Activated naive CD8-positive, alpha-beta T cell treated with anti-CD3 and anti-CD28 coated beads for 36 hours (primary cell): ENCODE data around the gene ECEL1. TPM values are rescaled to one million over a fixed set of nuclear protein-coding genes. Genes with fewer than 3 reads are reported as not detected.
"Not testable (repeated sequence)": the region's sequence is repeated elsewhere in the genome, so short reads cannot be mapped to it uniquely, and the experiment has no call there.

Experiments
- DNase-seq: peaks from one replicate; pipeline ENCODE4 v3.0.0; 2021
- H3K27ac Mint-ChIP-seq: one replicate; pipeline ENCODE4 v1.8.0; 2022; ENCODE audit warnings: mild to moderate bottlenecking, moderate library complexity, mixed read lengths
- H3K27me3 Mint-ChIP-seq: one replicate; pipeline ENCODE4 v1.8.0; 2022; ENCODE audit warnings: mild to moderate bottlenecking, mixed read lengths
- H3K36me3 Mint-ChIP-seq: one replicate; pipeline ENCODE4 v1.8.0; 2021; ENCODE audit warnings: mild to moderate bottlenecking, mixed read lengths
- H3K4me1 Mint-ChIP-seq: one replicate; pipeline ENCODE4 v1.8.0; 2021; ENCODE audit warnings: mixed read lengths
- H3K4me3 Mint-ChIP-seq: one replicate; pipeline ENCODE4 v1.8.0; 2022; ENCODE audit warnings: mild to moderate bottlenecking, moderate library complexity, mixed read lengths
- H3K9me3 Mint-ChIP-seq: one replicate; pipeline ENCODE4 v1.8.0; 2022; ENCODE audit warnings: mixed read lengths
- total RNA-seq, 2 experiments: library from RNA; stranded (reverse); gene quantifications; one replicate each; pipeline ENCODE4 v1.2.3, GENCODE V29; 2021

The ECEL1 gene
- under 1 TPM; 0.12 to 0.14 TPM for total RNA-seq

DNA sequence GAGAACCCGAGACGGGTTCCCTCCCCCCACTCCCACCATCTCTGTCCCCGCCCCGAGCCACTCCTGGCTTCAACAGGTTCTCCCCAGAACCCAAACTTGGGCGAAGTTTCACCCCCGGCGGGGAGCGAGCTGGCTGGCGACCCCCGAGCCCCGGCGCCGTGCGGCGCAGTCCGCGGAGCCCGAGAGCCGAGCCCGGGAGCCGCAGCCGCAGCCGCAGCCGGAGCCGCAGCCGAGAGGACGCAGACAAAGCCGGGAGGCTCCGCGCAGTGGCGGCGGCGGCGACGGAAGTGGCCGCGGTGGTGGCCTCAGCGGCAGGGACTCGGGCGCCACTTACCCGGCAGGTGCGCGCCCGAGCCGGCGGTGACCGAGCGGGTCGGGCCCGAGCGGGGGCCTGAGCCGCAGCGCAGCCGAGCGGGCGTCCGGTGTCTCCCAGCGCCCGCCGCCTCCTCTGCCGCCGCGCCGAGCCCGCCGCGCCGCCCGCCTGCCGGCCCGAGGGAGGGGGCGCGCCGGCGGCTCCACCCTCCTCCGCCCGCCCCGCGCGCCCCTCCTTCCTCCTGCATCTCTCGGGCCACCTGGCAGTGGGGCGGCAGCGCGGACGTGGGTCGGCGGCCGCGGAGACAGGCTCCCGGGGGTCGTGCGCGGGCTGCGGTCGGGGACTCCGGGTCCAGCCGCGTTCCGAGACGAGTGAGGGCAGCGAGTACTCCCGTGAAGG is at the start of gene ECEL1:
Gene ECEL1, minus strand, starts transcription at position 450 of the 712 bp plus-strand sequence. CDS start 1,181 bp downstream, outside the sequence.
- DNase-seq = no peak
- Mint-ChIP-seq H3K36me3 (no peaks in the 10 kb centered on the region), H3K4me3 (no peak within 1 kb of the TSS), H3K9me3 (no peaks in the 10 kb centered on the region), H3K27me3 (peaks cover 49% of the 10 kb centered on the region), H3K27ac (no peak within 1 kb of the TSS), H3K4me1 (peaks cover 3% of the 10 kb centered on the region)

- Mint-ChIP-seq H3K4me3 (no peak overlapping the region), H3K36me3 (no peaks in the 10 kb centered on the region), H3K9me3 (no peaks in the 10 kb centered on the region), H3K27me3 (peaks cover 6% of the 10 kb centered on the region), H3K4me1 (peaks cover 8% of the 10 kb centered on the region), H3K27ac (no peak overlapping the region)
- no peak for DNase-seq
Observed at GRCh38 chr2:232537079-232537478, 49.4 kb upstream of the ECEL1 start.

- H3K27me3 Mint-ChIP-seq = peaks cover 6% of the 10 kb centered on the region
- H3K9me3 Mint-ChIP-seq = no peaks in the 10 kb centered on the region
- no peak overlapping the region for H3K27ac Mint-ChIP-seq
- peaks cover 8% of the 10 kb centered on the region for H3K4me1 Mint-ChIP-seq
- DNase-seq = no peak
- no peak overlapping the region for H3K4me3 Mint-ChIP-seq
- H3K36me3 Mint-ChIP-seq = no peaks in the 10 kb centered on the region
Observed at GRCh38 chr2:232535761-232536530, 48.3 kb upstream of the ECEL1 start.

DNA sequence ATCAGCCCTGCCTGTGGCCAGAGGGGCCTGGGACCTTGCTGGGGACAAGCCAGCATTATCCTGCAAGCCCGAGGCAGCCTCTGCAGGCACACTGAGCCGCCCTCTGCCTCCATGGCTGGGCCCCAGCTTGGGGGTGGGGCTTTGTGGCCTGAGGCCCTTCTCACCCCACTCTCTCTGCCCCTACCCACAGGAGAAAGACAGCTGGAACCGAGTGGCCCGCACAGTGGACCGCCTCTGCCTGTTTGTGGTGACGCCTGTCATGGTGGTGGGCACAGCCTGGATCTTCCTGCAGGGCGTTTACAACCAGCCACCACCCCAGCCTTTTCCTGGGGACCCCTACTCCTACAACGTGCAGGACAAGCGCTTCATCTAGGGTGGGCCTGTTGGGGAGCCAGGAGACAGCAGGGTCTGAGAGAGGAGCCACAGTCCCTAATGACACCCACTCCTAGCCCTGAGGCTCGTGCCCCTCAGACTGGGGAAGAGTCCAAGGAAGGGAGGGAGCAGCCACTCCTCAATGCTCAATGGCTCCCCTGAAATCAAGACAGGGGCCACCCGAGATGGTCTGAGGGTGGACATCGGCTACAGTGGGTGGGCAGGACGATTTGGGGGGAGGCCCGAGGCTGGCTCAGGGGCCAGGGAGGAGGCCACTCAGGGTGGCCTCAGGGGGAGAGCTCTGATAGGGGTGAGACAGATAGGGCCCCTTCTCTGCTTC is 47.5 kb upstream of the ECEL1 start:
- Mint-ChIP-seq H3K4me1 (peaks cover 8% of the 10 kb centered on the region), H3K9me3 (no peaks in the 10 kb centered on the region), H3K36me3 (no peaks in the 10 kb centered on the region), H3K27ac (no peak overlapping the region), H3K27me3 (peaks cover 12% of the 10 kb centered on the region), H3K4me3 (no peak overlapping the region)
- DNase-seq = no peak

- no peak overlapping the region for H3K27ac Mint-ChIP-seq
- H3K4me1 Mint-ChIP-seq = peaks cover 8% of the 10 kb centered on the region
- no peak for DNase-seq
Observed at GRCh38 chr2:232533944-232534710, 46.5 kb upstream of the ECEL1 start.

DNA sequence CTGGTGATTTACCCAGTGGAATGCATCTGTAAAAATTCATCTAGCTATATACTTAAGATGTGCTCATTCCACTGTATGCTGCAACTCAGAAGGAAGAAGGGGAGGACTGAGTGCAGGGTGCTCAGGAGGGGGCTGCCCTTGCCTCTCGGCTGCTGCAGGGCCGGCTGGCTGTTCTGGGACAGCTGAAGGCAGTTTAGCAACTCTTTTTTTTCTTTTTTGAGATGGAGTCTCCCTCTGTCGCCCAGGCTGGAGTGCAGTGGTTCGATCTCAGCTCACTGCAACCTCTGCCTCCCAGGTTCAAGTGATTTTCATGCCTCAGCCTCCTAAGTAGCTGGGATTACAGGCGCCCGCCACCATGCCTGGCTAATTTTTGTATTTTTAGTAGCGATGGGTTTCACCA is 45.2 kb upstream of the ECEL1 start:
- H3K4me3 Mint-ChIP-seq, H3K9me3 Mint-ChIP-seq, H3K27me3 Mint-ChIP-seq, H3K4me1 Mint-ChIP-seq, DNase-seq, H3K27ac Mint-ChIP-seq, H3K36me3 Mint-ChIP-seq: not testable (repeated sequence)

More at GRCh38 chr2:232533944-232534710, 46.5 kb upstream of the ECEL1 start:
- H3K4me3 Mint-ChIP-seq = no peak overlapping the region
- no peaks in the 10 kb centered on the region for H3K9me3 Mint-ChIP-seq
- no peaks in the 10 kb centered on the region for H3K36me3 Mint-ChIP-seq
- H3K27me3 Mint-ChIP-seq = peaks cover 12% of the 10 kb centered on the region

- H3K36me3 Mint-ChIP-seq = no peaks in the 10 kb centered on the region
- DNase-seq = no peak
Observed at GRCh38 chr2:232532419-232532818, 44.8 kb upstream of the ECEL1 start.

DNA sequence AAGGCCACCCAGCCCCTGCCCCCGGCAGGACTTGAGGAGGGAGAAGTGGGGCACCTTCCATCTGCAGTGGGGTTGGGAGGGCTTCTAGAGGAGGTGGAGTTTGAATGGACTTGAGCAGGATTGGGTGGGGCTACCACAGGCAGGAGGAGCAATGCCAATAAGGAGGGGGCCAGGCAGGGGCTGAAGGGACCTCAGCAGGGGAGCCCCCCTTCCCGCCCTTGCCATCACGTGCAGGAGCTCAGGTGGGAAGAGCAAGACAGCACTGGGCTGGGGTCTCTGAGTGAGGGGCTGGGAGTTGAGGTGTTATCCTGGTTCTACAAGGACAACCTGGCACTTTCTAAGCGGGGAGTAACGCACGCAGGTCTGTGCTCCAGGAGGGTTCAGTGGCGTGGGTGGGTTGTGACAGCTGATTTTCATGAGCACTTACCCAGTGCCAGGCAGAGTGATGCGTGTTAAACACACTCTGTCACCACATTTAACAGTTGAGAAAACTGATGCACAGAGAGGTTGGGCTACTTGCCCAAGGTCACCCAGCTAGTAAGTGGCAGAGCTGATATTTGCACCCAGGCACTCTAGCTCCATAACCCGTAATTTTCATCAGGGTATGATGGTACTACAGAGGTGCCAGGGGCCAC is 43.1 kb upstream of the ECEL1 start:
- H3K9me3 Mint-ChIP-seq = no peaks in the 10 kb centered on the region
- no peak for DNase-seq
- H3K36me3 Mint-ChIP-seq = no peaks in the 10 kb centered on the region
- peaks cover 15% of the 10 kb centered on the region for H3K27me3 Mint-ChIP-seq
- H3K4me1 Mint-ChIP-seq = peaks cover 7% of the 10 kb centered on the region
- no peak overlapping the region for H3K27ac Mint-ChIP-seq
- H3K4me3 Mint-ChIP-seq = no peak overlapping the region

More at GRCh38 chr2:232532419-232532818, 44.8 kb upstream of the ECEL1 start:
- peaks cover 6% of the 10 kb centered on the region for H3K27me3 Mint-ChIP-seq
- H3K4me3 Mint-ChIP-seq = no peak overlapping the region
- no peak overlapping the region for H3K27ac Mint-ChIP-seq
- H3K9me3 Mint-ChIP-seq = no peaks in the 10 kb centered on the region
- peaks cover 7% of the 10 kb centered on the region for H3K4me1 Mint-ChIP-seq

DNA sequence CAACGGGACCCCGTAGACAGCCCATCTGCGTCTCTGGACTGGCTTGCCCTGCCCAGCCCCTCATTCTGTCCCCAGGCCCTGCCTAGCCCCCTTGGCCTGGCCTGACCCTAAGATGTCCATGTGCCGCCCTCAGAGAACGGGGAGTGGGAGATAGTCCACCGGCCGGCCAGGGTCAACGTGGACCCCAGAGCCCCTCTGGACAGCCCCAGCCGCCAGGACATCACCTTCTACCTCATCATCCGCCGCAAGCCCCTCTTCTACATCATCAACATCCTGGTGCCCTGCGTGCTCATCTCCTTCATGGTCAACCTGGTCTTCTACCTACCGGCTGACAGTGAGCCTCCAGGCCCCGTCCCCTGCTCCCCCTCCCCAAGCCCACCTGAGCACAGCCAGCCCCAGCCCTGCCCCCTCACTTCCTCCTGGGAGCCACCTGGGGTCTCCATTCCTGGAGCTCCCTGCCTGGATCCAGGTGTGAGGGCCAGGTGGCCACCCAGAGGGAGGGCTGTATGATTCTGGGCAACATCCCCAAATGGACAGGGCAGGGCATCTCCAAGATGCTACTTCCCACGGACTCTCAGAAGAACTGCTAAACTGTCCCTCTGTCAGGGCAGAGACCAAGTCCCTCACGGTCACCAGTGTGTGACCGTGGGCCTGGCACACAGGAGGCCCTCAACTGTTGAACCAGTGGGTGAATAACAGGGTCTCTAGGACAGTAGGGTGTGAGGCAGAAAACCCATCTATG is 42.3 kb upstream of the ECEL1 start:
- Mint-ChIP-seq H3K4me3 (no peak overlapping the region), H3K27me3 (peaks cover 16% of the 10 kb centered on the region), H3K27ac (no peak overlapping the region), H3K36me3 (no peaks in the 10 kb centered on the region), H3K4me1 (peaks cover 7% of the 10 kb centered on the region), H3K9me3 (no peaks in the 10 kb centered on the region)
- DNase-seq = no peak

GRCh38 chr2:232528746-232529460 is 41.3 kb upstream of the ECEL1 start:
- Mint-ChIP-seq H3K4me1 (peaks cover 7% of the 10 kb centered on the region), H3K27me3 (peaks cover 25% of the 10 kb centered on the region), H3K36me3 (no peaks in the 10 kb centered on the region), H3K9me3 (no peaks in the 10 kb centered on the region), H3K27ac (no peak overlapping the region), H3K4me3 (no peak overlapping the region)
- no peak for DNase-seq

DNA sequence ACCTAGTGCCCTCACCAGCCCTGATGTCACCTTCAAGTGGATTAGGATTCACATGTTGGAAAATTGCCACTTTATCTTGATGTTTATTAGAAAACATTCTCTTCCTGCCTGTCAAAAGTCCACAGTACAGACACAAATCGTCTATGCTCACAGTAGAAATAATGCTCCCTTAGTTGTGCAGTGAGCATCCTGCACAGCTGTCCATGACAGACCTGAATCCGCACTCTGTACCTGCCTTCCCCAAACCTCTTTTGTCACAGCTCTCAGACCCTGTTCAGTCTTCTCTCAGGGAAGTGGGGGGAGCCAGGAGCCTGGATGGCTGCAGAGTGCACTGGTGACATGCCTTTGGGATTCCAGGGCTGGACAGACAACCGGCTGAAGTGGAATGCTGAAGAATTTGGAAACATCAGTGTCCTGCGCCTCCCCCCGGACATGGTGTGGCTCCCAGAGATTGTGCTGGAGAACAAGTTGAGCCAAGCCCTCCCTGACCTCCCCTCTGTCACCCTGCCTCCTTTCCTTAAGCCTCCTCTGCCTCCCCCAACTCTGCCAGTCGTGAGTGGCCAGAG is 40.4 kb upstream of the ECEL1 start:
- Mint-ChIP-seq H3K27ac (no peak overlapping the region), H3K4me3 (no peak overlapping the region), H3K27me3 (peaks cover 30% of the 10 kb centered on the region), H3K4me1 (peaks cover 7% of the 10 kb centered on the region), H3K36me3 (no peaks in the 10 kb centered on the region), H3K9me3 (no peaks in the 10 kb centered on the region)
- no peak for DNase-seq

GRCh38 chr2:232526372-232526941 is 38.8 kb upstream of the ECEL1 start:
- Mint-ChIP-seq H3K4me1 (peaks cover 9% of the 10 kb centered on the region), H3K36me3 (no peaks in the 10 kb centered on the region), H3K4me3 (no peak overlapping the region), H3K9me3 (no peaks in the 10 kb centered on the region), H3K27ac (no peak overlapping the region), H3K27me3 (peaks cover 37% of the 10 kb centered on the region)
- no peak for DNase-seq
